OCI-LY1 (cell line): ENCODE measurements around the gene PCBP2.

ENCODE experiments used
- H2AFZ ChIP-seq: fragments of 200-600 bp; sonication (generic), shearing (Covaris generic); 2 replicates; pipeline ENCODE4 v1.6.0; 2014; ENCODE audit warnings: antibody characterized with exemption, mild to moderate bottlenecking, low read length
- H3F3A ChIP-seq: fragments of 200-600 bp; sonication (generic), shearing (Covaris generic); 2 replicates; pipeline ENCODE4 v1.6.0; 2014; ENCODE audit warnings: mild to moderate bottlenecking, antibody characterized with exemption, low read length, moderate library complexity; ENCODE audit not compliant: insufficient read depth
- H3K27ac ChIP-seq: fragments of 200-600 bp; sonication (generic); 2 replicates; pipeline ENCODE4 v1.5.1; 2014; ENCODE audit warnings: low read length, mixed run types, mild to moderate bottlenecking, low read depth; ENCODE audit not compliant: poor library complexity, severe bottlenecking
- H3K27me3 ChIP-seq: fragments of 200-600 bp; sonication (generic); 2 replicates; pipeline ENCODE4 v1.6.0; 2014; ENCODE audit warnings: antibody characterized with exemption, mild to moderate bottlenecking, low read length, moderate library complexity; ENCODE audit not compliant: insufficient read depth
- H3K36me3 ChIP-seq: fragments of 200-600 bp; sonication (generic); 2 replicates; pipeline ENCODE4 v1.6.1; 2014; ENCODE audit warnings: mild to moderate bottlenecking, antibody characterized with exemption, low read length, moderate library complexity, mixed read lengths; ENCODE audit not compliant: insufficient read depth
- H3K4me1 ChIP-seq: fragments of 200-600 bp; sonication (generic); 2 replicates; pipeline ENCODE4 v1.5.1; 2014; ENCODE audit warnings: mild to moderate bottlenecking, low read length, moderate library complexity; ENCODE audit not compliant: insufficient read depth, severe bottlenecking
- H3K4me2 ChIP-seq: fragments of 200-600 bp; sonication (generic), shearing (Covaris generic); 2 replicates; pipeline ENCODE4 v1.6.1; 2014; ENCODE audit warnings: low read length
- H3K4me3 ChIP-seq: fragments of 200-600 bp; sonication (generic); 2 replicates; pipeline ENCODE4 v1.5.1; 2014; ENCODE audit warnings: low read length, low read depth, mild to moderate bottlenecking, mixed read lengths; ENCODE audit not compliant: poor library complexity, severe bottlenecking
- H3K79me2 ChIP-seq: fragments of 200-600 bp; shearing (Covaris generic); 2 replicates; pipeline ENCODE4 v1.6.1; 2016; ENCODE audit warnings: mixed run types, low read length, mixed read lengths; ENCODE audit not compliant: insufficient read depth
- H3K9ac ChIP-seq: fragments of 200-600 bp; sonication (generic), shearing (Covaris generic); 2 replicates; pipeline ENCODE4 v1.6.1; 2014; ENCODE audit warnings: mild to moderate bottlenecking, low read length, mixed read lengths
- H3K9me2 ChIP-seq: fragments of 200-600 bp; sonication (generic), shearing (Covaris generic); 2 replicates; pipeline ENCODE4 v1.6.1; 2014; ENCODE audit warnings: low read depth, mild to moderate bottlenecking, low read length, mixed read lengths
- H3K9me3 ChIP-seq: fragments of 200-600 bp; shearing (Covaris generic); 2 replicates; pipeline ENCODE4 v1.6.1; 2014; ENCODE audit warnings: low read length, mixed read lengths
- H4K20me1 ChIP-seq: fragments of 200-600 bp; sonication (generic), shearing (Covaris generic); 2 replicates; pipeline ENCODE4 v1.6.0; 2016; ENCODE audit warnings: mild to moderate bottlenecking, low read length; ENCODE audit not compliant: insufficient read depth
- EZH2 ChIP-seq: fragments of 200-600 bp; sonication (generic), shearing (Covaris generic); IDR thresholded peaks from 2 replicates; pipeline ENCODE4 v1.8.0; 2017; ENCODE audit warnings: borderline replicate concordance, mixed run types, mild to moderate bottlenecking, antibody characterized with exemption, low read length, moderate library complexity, mixed read lengths
- TF ChIP-seq, protein P1 (sequence below): fragments of 200-600 bp; sonication (generic), shearing (Covaris generic); IDR thresholded peaks from 2 replicates; pipeline ENCODE4 v1.5.1; 2017; ENCODE audit warnings: mild to moderate bottlenecking, antibody characterized with exemption, low read length, moderate library complexity, mixed read lengths

The PCBP2 gene

DNA sequence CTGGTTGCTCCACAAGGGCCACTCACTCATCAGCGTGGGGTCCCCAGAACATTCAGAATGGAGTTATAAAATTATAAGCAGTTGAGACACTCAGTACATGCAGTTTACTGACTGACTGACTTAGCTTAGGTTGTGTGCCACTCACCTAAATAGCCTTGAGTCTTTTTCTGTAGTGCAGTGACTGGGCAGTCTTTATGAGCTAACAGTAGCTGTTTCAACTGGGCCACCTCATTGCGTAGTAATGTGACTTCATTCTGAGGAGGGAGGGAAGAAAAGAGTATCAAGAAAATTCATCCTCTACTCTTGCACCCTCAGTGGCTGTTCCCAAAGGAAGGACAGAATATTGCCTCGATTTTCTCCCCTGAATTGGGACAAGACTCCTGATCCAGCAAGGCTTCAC is 71.2 kb downstream of the PCBP2 start:
- no peak overlapping the region for H2AFZ ChIP-seq

GRCh38 chr12:53524476-53524875 is 72.6 kb downstream of the PCBP2 start:
- H3K4me1 ChIP-seq, result no peaks in the 10 kb centered on the region
- peaks cover 45% of the 10 kb centered on the region for H3K36me3 ChIP-seq
- no peaks in the 10 kb centered on the region for H3K79me2 ChIP-seq
- H4K20me1 ChIP-seq, result no peaks in the 10 kb centered on the region
- H3K4me2 ChIP-seq, result no peak overlapping the region
- no peaks in the 10 kb centered on the region for H3K9me2 ChIP-seq
- H3K27me3 ChIP-seq, result no peaks in the 10 kb centered on the region
- H3F3A ChIP-seq, result no peaks in the 10 kb centered on the region
- H3K9ac ChIP-seq, result no peak overlapping the region
- H3K27ac ChIP-seq, result no peak overlapping the region
- H3K4me3 ChIP-seq, result no peak overlapping the region
- H2AFZ ChIP-seq, result no peak overlapping the region
- TF ChIP-seq EZH2, result no peak
- TF ChIP-seq, protein P1, sequence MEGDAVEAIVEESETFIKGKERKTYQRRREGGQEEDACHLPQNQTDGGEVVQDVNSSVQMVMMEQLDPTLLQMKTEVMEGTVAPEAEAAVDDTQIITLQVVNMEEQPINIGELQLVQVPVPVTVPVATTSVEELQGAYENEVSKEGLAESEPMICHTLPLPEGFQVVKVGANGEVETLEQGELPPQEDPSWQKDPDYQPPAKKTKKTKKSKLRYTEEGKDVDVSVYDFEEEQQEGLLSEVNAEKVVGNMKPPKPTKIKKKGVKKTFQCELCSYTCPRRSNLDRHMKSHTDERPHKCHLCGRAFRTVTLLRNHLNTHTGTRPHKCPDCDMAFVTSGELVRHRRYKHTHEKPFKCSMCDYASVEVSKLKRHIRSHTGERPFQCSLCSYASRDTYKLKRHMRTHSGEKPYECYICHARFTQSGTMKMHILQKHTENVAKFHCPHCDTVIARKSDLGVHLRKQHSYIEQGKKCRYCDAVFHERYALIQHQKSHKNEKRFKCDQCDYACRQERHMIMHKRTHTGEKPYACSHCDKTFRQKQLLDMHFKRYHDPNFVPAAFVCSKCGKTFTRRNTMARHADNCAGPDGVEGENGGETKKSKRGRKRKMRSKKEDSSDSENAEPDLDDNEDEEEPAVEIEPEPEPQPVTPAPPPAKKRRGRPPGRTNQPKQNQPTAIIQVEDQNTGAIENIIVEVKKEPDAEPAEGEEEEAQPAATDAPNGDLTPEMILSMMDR, result no peak
- no peaks in the 10 kb centered on the region for H3K9me3 ChIP-seq

More for the DNA sequence above, 71.2 kb downstream of the PCBP2 start:
- H3K9me2 ChIP-seq, result no peaks in the 10 kb centered on the region
- H3K9ac ChIP-seq, result no peak overlapping the region
- TF ChIP-seq, protein P1, result no peak
- no peak for TF ChIP-seq EZH2
- no peaks in the 10 kb centered on the region for H3K79me2 ChIP-seq
- H3K9me3 ChIP-seq, result no peaks in the 10 kb centered on the region
- H4K20me1 ChIP-seq, result no peaks in the 10 kb centered on the region
- H3K4me2 ChIP-seq, result no peak overlapping the region
- peaks cover 45% of the 10 kb centered on the region for H3K36me3 ChIP-seq
- H3K27ac ChIP-seq, result no peak overlapping the region
- H3K4me1 ChIP-seq, result no peaks in the 10 kb centered on the region
- H3K27me3 ChIP-seq, result no peaks in the 10 kb centered on the region
- H3F3A ChIP-seq, result no peaks in the 10 kb centered on the region
- no peak overlapping the region for H3K4me3 ChIP-seq

- Histone ChIP-seq H4K20me1 (no peaks in the 10 kb centered on the region), H3K36me3 (peaks cover 47% of the 10 kb centered on the region), H3K79me2 (no peaks in the 10 kb centered on the region), H3K4me2 (no peak overlapping the region), H3F3A (no peaks in the 10 kb centered on the region), H3K27ac (no peak overlapping the region), H3K4me3 (no peak overlapping the region), H3K27me3 (no peaks in the 10 kb centered on the region), H3K9ac (no peak overlapping the region), H3K9me2 (no peaks in the 10 kb centered on the region), H3K9me3 (no peaks in the 10 kb centered on the region), H2AFZ (no peak overlapping the region), H3K4me1 (no peaks in the 10 kb centered on the region)
- TF ChIP-seq, protein P1, result no peak
- no peak for TF ChIP-seq EZH2
These were observed 78.2 kb downstream of the PCBP2 start for GRCh38 chr12:53530061-53530460.
